ENCODE data around the gene TELO2.
"Not testable (repeated sequence)": the region's sequence is repeated elsewhere in the genome, so short reads cannot be mapped to it uniquely, and the experiment has no call there.

The TELO2 gene

DNA sequence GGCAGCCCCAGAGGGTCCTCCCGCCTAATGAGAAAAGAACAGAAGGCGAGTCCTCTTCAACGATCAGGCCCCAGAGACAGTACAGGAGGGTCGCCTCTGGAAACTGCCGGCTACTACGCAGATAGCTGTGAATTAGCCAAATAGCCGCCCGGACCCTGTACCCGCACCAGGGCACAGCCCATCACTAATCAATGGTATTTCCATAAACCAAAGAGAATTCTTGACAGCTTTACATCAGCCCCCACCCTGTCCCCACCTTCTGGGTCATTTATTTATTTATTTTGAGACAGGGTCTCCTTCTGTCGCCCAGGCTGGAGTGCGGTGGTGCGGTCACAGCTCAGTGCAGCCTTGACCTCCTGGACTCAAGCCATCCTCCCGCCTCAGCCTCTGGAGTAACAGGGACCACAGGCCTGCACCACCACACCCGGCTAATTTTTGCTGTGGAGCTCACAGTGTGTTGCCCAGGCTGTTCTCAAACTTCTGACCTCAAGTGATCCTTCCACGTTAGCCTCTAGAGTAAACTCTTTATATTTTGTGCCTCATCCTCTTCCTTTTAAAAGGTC is 17.5 kb upstream of the TELO2 start:
- DNase-seq (ENCODE audit: low read depth), result no peak

DNA sequence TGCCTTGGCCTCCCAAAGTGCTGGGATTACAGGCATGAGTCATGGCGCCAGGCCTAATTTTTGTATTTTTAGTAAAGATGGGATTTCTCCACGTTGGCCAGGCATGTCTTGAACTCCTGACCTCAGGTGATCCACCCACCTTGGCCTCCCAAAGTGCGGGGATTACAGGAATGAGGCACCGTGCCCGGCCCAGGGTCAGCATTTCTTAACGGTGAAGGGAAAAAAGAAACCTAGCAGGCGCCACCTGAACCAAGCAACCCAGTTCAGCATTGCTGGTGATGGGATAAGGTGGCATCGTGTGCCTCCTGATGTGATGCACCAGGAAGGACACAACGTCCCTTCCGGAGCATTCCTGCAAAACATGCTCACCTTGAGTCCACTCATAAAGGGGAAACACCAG is 16.1 kb upstream of the TELO2 start:
- DNase-seq (ENCODE audit: low read depth), result no peak

DNA sequence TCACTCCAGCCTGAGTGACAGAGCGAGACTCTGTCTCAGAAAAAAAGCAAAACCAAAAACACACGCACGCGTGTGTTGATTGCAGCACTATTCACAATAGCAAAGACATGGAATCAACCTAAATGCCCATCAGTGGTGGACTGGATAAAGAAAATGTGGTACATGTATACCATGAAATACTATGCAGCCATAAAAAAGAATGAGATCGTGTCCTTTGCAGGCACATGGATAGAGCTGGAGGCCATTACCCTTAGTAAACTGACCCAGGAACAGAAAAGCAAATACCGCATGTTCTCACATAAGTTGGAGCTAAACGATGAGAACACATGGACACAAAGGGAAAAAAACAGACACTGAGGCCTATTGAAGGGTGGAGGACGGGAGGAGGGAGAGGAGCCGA is 14.2 kb upstream of the TELO2 start:
- DNase-seq (ENCODE audit: low read depth), result not testable (repeated sequence)

DNA sequence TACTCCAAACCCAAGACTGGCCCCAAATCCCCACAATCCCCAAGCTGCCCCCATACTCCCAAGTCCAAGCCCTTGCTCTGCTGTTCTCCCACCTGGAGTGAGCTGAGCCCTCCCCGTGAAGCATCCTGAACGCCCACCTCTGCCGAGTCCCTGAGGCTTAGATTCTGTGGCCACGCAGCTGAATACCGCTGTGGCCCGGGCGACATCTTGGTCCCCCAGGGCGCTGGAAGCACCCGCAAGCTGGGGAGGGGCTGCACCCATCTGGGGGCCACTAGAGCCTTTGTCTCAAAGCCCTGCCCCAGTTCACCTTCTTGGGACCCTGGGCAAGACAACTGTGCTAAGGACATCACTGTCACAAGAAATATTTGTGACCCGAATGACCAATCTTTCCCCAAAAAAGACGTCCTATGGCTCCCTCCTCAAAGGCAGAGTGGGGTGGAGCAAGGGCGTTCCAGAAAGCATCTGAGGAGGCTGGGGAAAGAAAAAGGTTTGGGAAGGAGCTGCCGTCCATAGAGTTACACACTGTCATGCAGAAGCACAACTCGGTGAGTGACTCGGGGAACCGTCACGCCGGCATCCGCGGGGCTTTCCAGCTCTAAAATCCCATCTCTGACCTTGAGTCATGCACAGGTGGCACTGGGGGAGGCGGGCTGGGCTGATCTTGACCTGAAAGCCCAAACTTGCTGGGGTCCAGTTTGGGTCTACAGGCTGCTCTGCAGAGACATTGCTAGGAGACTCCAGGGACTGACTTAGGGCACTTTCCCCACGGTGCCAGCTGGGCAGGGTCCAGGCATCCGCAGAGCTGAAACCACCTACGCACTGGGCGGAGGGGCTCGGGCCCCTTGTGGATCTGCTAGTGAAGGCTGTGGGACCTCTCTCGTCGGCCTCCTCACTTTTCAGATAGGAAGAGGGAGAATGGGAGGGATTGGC is 11.0 kb upstream of the TELO2 start:
- DNase-seq (ENCODE audit: low read depth), result no peak

DNA sequence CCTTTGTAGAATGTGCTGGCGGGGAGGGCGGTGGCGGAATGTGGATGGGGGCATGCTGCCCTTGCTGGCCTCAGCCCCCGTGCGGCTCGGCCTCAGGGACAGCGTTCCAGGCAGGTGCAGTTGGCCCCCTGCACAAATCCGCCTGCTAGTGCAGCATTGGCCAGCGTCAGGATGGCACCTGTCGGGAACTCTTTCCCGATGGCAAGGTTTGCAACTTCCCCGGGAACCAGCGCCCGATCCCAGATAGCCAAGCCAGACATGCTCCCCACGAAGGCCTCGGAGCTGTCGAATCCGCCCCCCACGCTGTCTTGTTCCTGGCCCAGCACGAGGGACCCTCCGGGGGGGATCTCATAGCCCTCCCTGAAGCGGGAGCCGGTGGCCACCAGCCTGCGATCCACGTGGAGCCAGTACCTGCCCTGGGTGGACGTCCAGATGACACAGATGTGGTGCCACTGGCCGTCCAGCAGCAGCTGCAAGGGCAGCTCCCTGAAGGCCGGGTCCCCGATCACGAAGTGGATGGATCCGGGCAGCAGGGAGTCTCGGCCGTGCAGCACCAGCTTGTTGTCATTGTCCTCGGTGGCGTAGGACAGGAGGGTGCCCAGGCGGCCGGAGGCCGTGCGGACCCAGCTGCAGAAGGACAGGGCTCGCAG is 7.2 kb upstream of the TELO2 start:
- DNase-seq (ENCODE audit: low read depth), result no peak

DNA sequence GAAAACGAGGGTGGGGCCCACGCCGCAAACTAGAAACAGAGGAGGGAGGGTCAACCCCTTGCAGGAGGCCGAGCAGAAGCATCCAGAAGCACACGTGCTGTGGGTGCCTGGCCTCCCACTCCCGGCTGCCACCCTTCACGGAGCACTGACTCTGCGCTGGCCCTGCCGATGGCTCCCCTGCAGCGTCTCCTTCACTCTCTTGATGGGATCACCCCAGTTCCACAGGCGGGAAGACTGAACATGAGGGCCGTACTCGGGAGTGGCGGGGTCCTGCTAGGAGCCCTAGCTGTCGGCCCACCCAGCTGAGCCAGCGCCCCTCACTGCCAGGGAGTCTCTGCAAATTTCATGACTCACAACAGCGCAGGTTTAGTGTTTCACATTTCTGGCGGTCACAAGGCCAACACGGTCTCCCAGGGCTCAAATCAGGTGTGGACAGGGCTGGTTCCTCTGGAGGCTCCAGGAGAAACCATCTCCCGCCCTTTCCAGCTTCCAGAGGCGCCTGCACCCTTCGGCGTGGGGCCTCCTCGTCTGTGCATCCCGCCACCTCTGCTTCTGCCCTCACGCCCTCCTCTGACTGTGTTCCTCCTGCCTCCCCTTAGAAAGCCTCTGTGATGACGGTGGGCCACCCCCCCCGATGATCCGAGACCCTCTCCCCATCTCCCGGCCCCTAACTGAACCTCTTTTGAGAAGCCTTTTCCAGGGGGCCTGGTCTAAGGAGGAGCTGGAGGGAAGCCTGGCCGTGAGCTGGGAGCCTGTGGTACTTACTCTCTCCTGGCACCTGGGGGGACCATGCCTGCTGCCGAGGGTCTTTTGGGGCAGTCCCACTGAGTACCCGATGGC is 6.4 kb upstream of the TELO2 start:
- DNase-seq (ENCODE audit: low read depth), result no peak

DNA sequence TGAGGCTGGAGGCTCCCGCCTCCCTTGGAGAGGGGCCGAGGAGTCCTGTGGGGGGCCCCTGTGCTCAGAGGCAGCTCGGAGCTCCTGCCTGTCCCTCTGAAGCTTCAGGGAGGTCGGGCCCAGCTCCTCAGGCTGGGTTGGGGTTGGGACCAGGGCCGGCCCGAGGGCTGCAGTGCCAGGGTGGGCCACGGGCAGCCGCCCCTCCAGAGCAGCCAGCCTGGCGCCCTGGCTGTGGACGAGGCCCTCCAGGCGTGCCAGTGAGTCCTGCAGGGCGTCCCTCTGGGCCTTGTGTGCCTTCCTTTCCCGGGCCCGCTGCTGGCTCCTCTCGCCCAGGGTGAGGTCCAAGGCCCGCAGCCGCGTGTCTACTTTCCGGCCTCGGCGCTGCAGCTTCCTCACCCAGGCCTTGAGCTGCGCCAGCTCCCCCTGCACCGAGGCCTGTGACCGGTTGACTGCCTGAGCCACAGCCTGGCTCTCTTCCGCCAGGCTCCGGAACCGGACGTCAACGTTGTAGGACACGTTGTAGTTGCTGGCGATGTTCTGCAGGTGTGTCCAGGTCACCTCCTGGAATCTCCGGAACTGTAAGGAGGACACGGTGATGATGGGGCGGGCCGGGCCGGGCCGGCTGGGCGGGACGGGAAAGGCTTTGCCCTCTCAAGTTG is 5.6 kb upstream of the TELO2 start:
- DNase-seq (ENCODE audit: low read depth), result no peak

DNA sequence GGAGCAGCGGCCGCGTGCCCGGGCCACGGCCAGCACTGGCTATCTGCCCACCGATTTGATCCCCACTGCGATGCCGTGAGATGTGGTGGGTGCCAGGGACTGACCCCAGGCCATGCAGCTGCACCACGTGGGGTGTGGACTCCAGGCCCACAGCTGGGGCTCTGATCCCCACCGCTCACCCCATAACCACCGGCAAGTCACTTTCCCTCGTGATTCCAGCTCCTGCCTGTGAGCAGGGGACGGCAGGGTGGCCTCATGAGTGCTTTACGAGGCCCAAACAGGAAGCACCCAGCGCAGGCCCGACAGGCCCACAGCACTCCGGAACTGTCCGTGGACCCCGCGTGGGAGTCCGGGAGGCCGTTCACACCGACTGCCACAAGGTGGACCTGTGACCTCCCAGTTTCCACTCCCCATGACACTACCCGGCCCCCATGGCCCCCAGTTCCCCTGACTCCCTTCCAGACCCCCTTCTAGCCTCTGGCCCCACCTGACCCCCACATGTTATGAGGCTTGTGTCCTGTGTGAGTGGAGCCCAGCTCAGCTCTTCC is 5.0 kb upstream of the TELO2 start:
- DNase-seq (ENCODE audit: low read depth), result no peak

DNA sequence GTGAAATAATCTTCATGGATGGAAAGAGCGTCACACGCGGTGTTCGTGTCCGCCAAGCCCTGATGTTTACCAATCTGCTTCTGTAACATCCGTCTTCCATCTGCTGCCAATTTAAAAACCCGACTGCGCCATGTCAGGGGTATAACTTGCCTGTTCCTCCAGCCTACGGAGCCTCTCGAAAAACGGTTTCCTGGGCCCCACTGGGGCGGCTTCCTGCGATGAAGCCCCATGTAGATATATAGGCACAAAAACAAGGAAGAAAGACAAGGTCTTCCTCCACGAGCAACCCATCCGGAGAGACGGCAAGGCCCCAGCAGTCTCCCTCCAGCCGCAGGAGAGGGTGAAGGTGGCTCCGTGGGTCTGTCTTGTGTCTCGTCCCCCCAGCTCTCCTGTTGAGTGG is 4.5 kb upstream of the TELO2 start, which contains the start of gene PTX4:
Gene PTX4 (minus strand): TSS at position 326 of the 400 bp plus-strand sequence. CDS start 35 bp downstream, at position 291.
- no peak for DNase-seq (ENCODE audit: low read depth)

DNA sequence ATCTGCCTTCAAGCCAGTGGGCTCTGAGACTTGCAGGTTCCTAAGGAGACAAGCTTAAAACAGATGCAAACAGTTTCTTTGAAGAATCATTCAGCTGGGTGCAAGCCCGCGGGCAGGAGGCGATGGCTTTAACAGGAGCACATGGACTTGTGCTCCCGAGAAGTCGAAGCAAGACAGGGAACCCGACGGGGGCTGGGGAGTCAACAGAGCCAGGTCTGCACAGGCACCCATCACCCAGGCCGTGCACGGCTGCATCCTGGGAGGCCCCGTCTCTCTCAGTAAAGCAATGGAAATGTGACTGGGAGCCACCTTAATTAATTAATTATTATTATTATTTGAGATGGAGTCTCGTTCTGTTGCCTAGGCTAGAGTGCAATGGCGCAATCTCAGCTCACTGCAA is 4.1 kb upstream of the TELO2 start:
- no peak for DNase-seq (ENCODE audit: low read depth)

DNA sequence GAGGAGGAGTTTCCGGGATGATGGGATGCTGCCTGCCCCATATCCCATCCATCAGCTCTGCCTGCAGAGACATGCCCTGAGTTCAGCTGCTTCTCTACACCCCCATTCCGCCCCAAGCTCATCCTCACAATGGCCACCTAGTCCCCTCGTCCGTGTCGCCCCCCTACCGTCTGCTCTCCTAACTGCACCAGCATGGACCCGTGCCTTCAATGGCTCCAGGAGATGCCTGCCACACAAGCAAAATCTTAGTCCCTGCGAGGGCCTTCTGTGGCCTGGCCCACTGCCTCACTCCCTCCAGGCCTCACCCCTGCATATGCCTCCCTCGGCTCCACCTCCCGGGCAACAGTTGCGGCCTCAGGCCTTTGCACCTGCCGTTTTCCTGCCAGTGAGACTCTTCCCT is 1.8 kb upstream of the TELO2 start:
- no peak for DNase-seq (ENCODE audit: low read depth)

DNA sequence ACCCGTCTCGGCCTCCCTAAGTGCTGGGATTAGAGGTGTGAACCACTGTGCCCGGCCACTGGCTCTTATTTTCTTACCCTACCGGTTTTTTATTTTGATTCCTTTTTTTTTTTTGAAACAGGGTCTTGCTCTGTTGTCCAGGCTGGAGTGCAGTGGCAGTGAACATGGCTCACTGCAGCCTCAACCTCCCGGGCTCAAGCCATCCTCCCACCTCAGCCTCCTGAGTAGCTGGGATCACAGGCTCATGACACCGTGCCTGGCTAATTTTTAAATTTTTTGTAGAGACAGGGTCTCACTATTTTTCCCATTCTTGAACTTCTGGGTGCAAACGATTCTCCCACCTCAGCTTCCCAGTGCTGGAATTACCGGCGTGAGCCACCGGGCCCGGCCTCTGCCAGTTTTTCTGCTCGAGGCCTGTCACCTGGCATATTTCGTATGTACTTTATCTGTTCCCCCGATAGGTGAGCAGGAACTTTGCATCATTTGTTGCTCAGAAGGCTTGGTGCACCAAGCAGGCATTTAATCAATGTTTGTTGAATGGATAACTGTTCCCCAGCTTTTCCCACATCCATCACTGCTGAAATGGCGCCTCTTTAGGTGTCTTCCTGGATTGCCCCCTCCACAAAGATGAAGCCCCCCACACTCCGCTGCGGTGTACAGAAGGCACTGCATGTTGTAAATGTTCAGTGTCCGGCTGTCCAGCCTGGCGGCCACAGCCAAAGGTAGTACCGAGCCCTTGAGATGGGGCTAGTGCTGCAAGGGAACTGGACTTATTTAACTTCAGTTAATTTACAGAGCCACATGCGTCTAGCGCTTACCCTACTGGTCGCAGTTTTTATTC is 858 bp upstream of the TELO2 start:
- DNase-seq (ENCODE audit: low read depth), result no peak

DNA sequence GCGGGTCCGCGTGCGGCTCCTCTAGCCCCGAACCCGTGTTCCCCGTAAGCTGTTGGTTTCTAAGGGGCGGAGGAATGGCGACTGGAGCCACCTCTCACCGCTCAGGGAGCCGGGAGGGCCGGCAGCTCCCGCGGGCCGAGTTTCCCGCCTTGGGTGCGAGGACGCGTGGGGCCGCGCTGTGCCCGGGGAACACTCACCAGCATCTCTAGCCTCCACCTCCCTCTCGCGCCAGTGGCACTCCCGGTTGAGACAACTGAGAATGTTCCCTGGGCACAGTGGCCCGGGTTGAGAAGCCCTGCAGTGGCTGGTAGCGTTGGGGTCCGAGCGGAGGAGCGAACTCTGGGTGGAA is 560 bp downstream of the TELO2 start:
- DNase-seq (ENCODE audit: low read depth), result no peak

DNA sequence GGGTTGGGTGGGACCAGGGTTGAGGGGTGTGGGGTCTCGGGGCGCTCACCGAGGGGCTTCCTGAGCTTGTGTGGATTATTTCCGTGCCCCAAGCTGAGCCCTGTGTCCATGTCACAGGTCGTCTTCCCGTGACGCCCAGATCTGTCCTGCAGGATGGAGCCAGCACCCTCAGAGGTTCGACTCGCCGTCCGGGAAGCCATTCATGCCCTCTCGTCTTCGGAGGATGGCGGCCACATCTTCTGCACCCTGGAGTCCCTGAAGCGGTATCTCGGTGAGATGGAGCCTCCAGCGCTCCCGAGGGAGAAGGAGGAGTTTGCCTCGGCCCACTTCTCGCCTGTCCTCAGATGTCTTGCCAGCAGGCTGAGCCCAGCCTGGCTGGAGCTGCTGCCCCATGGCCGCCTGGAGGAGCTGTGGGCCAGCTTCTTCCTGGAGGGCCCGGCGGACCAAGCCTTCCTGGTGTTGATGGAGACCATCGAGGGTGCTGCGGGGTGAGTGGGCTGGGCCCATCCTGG is 1.0 kb downstream of the TELO2 start:
- peak; percentile 42 for DNase-seq (ENCODE audit: low read depth)

DNA sequence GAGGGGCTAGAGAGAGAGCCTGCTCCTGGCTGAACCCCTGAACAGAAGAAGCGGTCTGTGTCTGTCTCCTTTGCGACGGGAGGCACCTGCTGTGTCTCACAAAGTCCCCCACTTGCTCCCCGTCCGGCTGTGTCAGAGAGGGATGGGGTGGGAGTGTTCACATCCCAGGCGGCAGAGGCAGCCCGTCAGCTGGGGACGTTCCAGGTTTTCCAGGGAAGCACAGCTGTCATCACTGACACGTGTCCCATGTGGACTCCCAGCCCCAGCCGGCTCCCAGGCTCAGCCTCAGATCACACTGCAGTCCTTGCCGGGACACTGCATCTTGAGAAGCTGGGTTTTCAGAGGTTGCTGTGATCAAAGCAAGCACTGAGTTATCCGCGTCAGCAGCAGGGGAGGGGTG is 1.6 kb downstream of the TELO2 start:
- no peak for DNase-seq (ENCODE audit: low read depth)

DNA sequence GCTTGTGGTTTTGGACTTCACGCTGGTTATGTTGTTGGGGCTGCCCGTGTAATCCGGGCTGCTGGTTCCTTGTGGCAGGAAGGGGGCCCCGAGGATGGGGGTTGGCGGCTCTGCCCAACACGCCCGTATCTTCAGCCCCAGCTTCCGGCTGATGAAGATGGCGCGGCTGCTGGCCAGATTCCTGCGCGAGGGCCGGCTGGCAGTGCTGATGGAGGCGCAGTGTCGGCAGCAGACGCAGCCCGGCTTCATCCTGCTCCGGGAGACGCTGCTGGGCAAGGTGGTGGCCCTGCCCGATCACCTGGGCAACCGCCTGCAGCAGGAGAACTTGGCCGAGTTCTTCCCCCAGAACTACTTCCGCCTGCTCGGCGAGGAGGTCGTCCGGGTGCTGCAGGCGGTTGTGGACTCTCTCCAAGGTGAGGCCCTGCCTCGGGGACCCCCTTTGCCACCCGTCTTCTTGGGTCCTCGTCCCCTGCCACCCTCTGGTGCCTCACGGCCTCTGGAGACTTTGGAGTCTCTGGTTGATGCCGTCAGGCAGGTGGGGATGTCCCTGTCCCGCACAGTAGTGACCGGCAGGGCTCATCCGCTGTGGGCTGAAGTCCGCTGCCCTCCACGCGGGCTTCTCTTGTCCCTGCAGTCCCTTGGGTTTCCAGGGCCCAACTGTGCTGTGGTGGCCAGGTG is 2.2 kb downstream of the TELO2 start:
- DNase-seq (ENCODE audit: low read depth), result no peak

DNA sequence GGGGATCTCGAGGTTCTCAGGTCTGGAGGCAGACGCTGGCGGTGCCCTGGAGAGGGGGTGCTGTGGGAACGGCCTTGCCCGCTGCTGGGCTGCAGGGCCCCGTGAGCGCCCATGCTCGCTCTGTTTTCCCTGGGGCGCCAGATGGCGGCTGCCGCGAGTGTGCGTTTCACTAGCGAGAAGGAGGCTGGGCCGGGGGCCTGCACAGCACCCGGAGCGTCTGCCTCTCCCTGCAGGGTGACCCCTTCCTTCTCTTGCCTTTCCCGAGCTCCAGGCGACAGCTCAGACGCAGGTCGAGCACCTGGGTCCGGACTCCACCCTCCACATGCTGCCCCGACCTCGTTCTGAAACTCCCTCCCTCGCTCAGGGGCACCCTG is 2.7 kb downstream of the TELO2 start:
- DNase-seq (ENCODE audit: low read depth), result no peak

DNA sequence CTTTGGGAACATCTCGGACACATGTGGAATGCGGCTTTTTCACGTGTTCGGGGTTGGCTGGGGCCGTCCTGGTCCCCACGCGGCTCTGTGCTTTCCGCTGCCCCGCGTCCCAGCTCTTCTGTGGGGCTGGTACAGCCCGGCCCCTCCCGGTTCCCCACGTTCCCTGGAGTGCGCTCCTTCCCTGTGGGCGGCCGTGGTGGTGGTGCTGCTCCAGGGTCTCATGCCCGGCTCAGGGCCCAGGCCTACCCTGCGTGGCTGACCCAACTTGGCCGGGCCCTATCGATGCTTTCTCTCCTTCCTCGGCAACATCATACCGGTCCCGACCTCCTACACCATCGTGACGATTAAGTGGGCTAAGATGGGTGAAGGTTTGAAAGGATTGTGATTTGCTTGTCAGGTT is 3.3 kb downstream of the TELO2 start:
- DNase-seq (ENCODE audit: low read depth), result no peak

DNA sequence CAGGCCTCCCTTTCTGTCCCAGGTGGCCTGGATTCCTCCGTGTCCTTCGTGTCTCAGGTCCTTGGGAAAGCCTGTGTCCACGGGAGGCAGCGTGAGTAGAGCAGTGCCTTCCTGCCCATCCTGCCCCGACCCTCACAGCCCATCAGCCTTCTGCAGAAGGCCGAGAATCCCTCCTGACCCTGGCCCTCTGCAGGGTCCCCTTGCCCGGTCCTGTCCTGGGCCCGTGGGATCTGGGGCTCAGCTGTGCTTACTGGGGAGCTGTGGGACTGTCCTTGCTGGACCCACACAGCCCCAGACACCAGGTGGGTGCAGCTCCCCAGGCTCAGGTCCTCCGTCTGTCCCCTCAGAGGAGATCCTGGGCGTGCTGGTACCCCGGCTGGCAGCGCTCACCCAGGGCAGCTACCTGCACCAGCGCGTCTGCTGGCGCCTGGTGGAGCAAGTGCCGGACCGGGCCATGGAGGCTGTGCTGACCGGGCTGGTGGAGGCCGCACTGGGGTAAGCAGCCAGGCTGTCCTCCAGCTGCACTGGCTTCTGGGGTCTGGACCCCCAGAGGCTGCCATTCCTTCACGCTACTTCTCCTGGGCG is 3.9 kb downstream of the TELO2 start:
- no peak for DNase-seq (ENCODE audit: low read depth)

All from GM04503 (cell line).